Measurements from ENCODE around the gene CCL19.

The CCL19 gene

DNA sequence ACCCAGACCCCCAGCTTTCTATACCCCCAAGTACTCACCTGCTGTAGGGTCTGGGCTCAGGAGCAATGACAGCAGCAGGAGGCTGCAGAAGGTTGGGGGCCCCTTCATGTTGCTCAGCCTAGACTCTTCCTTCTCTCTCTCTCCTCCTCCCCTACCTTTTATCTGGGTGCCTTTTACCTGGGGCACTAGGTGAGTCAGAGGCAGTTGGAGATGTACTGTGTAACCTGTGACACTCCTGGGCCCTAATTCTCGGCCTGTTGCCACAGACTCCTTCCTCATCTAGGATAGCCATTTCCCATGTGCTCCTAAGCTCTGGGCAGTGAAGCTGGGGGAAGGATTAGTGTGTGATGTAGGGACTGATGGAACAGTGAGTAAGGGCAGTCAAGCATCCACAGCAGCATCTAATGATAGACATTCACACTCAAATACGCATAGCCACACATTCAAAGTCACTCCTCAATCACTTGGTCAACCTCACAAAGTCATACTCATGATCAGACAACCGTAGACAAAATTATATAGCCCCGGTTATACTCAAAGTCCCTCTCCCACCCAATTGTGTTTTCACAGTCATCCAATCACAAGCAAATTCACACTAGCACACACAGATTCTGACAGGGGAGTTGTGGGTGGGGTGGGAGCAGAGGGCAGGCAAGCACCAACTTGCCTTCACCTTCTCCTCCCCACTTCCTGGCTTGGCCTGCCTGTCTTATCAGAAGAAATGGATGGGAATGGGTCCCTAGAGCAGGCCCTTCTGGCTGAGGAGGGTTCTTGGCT, 28.4 kb downstream of the CCL19 start, which contains the start of gene CCL27:
Gene CCL27, minus strand, starts transcription at position 132 of the 777 bp plus-strand sequence. Its CDS starts 24 bp downstream, at position 108.
- DNase-seq (ENCODE audit: low read depth) = no peak

DNA sequence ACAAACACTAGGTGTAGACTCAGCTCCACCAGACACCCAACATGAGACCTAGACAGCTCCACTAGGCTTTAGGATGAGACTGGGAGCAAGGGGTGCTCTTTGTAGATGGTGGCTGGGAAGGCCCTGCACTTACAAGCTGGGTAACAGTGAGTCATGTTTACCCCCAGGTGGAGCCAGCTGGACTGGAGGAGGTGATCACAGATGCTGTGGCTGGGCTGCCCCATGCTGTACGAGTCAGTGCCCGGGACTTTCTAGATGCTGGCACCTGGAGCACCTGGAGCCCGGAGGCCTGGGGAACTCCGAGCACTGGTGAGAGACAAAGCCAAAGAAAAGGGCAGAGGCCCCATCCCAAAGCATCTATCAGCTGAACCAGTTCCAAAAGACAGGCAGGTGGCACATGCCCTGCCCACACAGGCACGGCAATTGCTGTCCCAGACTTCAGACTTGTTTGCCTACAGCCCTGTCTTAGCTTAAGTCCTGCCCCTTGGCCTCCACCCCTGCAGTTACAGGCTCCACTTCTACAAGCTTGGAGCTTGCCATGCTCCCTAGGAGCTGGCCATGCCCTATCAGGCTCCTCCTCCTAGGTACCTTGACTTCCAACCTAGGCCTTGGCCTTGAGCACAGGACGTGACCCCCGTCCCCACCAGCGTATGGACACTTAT, 31.4 kb downstream of the CCL19 start:
- DNase-seq (ENCODE audit: low read depth) = no peak

DNA sequence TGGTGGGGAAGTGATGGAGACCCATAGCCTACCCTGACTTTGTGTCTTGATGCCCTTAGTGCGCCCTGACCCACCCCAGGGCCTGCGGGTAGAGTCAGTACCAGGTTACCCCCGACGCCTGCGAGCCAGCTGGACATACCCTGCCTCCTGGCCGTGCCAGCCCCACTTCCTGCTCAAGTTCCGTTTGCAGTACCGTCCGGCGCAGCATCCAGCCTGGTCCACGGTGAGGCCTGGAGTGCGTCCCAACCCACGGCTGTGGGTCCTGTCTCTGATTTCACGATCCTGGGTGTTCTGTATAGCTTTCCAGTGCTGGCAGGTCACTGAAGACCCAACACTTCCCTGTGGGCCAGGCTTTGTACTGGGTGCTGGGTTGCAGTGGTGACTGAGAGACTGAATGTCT, 32.6 kb downstream of the CCL19 start:
- DNase-seq (ENCODE audit: low read depth) = no peak

DNA sequence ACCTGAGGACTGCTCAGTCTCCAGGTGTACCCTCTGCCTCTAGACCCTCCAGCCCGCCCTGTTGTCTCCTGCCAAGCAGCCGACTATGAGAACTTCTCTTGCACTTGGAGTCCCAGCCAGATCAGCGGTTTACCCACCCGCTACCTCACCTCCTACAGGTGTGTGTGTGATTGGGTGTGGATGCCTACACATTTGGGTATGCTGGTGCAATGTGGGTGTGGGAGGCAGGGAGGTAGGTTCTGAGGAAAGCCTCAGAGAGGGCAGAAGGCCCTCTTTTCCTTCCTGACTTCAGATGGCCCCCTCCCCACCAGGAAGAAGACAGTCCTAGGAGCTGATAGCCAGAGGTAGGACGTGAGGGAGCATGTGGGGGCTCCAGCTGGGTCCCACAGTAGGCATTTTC, 34.1 kb downstream of the CCL19 start:
- no peak for DNase-seq (ENCODE audit: low read depth)

DNA sequence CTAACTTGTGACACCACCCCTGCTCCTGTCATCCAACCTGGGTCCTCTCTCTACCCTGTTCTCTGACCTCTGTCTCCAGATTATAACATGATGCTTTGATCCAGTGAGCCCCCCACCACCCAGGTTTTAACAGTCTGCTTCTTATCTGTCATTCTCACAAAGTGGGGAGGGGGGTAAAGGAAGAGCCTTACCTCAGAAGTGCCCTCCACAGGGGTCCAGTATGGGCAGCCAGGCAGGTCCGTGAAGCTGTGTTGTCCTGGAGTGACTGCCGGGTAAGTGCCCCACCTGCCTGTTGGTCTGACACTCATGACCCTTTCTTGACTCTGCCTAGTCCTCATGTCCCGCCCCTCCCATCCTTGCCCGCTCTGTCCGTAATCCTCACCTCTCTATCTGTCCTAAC, 35.7 kb downstream of the CCL19 start:
- DNase-seq (ENCODE audit: low read depth) = no peak

DNA sequence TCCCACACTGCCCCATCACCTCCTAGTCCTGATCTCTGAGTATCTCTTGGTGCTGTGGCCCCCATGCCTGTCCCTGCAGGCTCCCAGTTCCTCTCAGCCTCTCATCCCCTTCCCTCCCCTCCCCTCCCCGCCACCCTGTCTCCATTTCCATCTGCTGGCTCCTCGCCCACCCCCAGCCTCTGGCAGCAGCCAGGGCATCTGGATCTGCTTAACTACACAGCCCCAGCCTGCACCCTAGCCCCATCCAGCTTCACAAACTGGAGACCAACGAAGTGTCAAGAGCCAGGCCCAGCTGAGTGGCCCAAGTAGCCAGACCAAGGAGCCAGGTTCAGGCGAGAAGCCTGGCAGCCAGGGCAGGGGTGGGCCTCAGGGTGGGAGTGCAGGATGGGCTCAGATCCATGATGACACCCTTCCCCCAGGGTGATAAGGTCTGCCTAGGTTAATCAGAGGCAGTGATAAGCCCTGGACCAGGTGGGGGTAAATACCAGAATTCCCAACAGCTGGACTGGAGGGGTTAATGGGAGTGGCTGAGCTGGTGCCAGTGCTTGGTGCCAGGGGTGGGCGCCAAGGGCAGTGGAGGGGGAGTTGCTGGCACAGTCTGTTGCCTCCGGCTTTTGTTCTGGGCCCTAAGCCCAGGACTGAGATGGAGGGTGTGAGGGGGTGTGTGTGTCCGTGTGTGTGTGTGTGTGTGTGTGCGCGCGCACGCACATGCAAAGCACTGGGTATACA, 36.6 kb downstream of the CCL19 start:
- DNase-seq (ENCODE audit: low read depth) = no peak

DNA sequence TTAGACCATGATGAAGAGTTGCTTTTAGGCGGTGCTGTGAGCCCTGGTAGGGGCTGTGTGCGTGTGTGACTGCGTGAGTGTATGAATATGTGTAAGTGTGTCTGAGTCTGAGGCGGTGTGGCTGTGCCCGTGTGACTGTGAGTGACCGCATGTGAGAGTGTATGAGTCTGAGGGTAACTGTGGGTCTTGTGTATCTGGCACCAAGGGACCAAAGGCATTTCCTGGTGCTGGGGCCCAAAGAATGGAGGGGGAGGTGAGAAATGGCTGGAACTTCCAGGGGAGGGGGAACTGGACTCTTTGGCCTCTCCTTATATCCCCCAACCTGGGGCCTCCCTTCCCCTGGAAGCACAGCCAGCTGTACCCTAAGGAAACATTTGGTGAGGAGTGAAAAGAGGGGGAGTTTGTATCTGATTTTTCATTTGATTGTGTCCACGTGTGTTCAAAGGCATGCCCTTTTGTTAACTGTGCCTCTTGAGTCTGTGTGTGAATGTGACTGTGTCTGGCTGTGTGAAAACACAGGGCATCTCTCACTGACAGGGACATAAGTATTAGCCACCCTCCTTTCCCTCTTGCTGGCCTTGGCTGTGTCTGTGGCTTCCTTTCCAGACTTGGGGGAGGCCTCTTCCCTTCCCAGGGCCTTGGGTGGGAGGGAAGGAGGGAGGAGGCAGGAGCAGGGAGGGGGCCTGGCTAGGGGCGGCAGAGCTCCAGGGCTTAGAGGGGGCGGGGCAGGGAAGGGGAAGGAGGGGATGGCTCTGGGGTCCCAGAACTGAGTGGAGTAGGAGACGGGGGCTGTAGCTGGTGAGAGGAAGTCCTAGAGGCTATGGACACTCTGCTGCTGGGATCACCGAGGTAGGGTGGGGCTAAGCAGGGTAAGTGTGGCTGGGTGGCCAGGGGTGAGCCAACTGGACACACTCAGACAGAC, 37.7 kb downstream of the CCL19 start:
- DNase-seq (ENCODE audit: low read depth) = no peak

DNA sequence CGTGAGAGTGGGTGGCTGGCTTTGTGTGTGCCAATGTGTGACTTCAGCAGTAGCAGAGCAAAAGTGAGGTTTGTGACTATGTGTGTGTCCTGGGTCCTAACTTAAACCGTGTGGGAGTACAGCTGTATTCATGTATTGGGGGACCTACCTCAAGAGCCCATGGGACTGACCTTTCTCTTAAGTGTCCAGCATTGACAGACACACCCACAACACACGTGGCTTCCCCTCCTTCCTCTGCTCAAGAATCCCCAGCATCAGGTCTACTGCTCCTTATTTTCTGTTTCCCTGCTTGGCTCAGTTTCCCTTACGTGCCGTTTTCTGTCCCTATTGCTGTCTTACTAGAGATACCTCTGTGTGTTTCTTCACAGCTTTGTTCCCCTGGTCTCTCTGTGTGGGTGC, 38.5 kb downstream of the CCL19 start:
- no peak for DNase-seq (ENCODE audit: low read depth)

DNA sequence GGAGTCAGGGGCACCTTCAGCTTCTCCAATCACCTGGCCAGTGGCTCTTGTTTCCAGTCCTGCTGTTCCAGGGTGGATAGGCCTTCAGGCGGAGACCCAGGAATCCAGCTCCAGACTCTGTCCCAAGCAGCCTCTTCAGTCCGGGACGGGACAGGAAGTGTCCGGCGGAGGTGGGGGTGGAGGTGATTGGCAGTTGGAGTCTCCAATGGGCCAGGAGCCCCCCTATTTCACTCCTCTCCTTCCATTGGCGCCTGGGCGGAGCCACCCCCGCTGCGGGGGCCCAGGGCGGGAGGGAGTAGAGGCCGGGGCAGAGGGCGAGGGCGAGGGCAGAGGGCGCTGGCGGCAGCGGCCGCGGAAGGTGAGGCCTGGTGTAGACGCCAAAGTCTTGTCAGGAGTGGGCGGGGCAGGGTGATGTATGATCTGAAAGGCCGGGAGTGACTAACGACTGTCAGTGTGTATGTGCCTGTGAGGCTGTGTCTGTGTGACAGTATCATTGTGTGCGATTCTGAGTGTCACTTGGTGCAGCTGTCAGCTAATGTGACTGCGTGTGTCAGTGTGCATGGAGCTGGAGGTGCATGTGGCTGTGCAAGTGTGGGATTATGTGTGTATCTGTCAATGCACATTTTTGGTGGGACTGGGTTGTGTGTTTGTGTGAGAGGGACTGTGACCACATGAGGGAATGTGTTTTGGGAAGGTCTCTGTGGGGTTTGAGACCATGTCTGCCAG, 39.0 kb downstream of the CCL19 start, which contains the start of gene IL11RA:
Gene IL11RA, plus strand, starts transcription at position 310 of the 726 bp plus-strand sequence. CDS start 3,033 bp downstream, outside the sequence.
- DNase-seq (ENCODE audit: low read depth) = peak; percentile 80

DNA sequence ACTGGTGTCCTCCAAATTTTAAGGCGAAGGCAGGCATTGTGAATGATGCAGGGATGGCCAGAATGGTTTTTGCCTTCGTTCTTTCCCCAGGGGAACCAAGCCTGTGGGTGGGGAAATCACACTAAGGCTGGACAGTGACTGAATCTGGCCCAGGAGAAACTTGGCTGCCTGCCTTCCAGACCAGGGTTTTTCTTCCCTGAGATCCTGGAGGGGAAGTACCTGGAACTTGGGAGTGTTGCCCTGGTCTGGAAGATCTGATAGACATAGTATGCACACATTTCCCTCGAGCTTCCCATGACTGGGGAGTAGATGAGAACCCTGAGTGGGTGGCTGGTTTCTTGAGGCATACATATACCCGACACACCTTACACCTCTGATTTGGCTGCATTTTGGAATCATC, 39.8 kb downstream of the CCL19 start:
- no peak for DNase-seq (ENCODE audit: low read depth)

DNA sequence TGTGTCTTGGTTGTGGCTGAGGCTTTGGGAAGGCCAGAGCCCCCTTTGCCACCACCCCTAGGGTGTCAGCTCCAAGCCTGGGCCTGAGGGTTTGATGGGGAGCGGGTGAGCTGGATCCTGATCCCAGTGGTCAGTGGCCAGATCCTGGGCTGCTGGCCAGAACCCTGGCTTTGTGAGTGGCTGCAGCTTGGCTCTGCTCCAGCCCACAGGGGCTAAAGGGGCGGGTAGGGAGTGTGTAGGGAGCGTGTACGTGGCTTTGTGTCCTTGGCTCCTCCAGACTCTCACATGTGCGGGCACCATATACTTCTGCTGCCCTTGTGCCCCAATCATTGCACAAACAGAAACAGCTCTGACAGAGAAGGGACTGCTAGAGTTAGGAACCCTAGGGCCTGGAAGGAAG, 40.3 kb downstream of the CCL19 start:
- no peak for DNase-seq (ENCODE audit: low read depth)

DNA sequence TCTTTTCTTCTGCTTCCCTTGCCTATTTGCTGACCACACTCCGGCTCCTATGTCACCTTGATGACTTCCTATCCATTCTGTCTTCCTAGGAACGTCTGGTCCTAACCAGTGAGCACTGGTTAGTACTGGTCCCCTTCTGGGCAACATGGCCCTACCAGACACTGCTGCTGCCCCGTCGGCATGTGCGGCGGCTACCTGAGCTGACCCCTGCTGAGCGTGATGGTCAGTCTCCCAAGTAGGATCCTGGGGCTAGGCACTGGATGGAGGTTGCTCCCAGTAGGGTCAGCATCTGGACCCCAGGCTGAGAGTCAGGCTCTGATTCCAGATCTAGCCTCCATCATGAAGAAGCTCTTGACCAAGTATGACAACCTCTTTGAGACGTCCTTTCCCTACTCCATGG, 42.4 kb downstream of the CCL19 start:
- DNase-seq (ENCODE audit: low read depth) = no peak

DNA sequence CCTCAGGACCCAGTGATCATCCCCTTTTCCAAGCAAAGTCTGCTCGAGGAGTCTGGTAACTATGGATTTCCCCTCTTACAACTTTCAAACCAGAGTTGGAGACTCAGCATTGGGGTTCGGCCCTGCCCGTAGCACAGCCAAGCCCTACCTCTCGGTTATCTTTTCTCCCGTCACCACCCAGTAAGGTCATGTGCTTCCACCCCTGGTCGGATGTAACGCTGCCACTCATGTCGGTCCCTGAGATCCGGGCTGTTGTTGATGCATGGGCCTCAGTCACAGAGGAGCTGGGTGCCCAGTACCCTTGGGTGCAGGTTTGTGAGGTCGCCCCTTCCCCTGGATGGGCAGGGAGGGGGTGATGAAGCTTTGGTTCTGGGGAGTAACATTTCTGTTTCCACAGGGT, 43.4 kb downstream of the CCL19 start:
- no peak for DNase-seq (ENCODE audit: low read depth)

DNA sequence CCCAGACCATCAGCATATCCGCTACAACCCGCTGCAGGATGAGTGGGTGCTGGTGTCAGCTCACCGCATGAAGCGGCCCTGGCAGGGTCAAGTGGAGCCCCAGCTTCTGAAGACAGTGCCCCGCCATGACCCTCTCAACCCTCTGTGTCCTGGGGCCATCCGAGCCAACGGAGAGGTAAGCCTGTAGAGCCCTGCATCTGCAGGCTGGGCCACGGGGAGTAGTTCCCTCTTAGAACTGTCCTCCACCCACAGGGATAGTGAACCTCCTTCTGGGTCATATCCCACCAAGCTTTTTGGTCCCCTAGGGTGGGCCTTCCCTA, 44.0 kb downstream of the CCL19 start:
- DNase-seq (ENCODE audit: low read depth) = no peak

DNA sequence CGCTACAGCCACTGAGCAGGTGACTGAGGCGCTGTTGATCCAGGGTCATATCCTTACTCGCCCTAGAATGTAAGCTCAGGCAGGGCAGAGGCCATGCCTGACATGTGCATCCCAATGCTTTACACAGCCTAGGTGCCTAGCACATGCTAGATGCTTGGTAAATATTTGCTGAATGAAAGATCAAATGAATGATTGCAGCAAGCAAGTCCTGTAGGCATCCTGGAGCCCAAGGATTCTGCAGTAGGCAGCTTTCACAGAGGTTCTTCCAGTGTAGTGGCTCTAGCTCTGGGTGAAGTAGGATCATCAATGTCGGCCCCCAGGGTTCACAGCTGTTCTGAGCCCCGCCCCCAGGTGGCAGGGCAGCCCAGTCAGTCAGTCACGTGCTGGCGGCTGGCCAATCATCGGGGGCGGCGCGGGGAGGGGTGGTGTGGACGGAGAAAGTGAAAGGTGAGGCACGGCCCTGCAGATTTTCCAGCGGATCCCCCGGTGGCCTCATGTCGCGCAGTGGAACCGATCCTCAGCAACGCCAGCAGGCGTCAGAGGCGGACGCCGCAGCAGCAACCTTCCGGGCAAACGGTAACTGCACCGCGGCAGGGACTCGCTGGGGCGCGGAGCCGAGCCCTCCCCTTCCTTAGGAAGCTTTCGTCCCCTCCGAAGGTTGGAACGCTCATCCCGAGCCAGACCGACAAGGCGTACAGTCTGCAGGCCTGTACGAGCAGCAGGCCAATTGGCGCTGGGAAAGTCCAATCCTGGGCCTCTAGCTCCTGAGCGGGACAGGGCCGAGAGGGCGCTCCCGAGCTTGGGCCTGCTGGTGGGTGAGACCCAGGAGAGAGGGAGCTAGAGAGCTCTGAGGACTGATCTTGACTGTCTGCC, 44.6 kb downstream of the CCL19 start, which contains the start of gene GALT:
Gene GALT, plus strand, starts transcription at position 465 of the 873 bp plus-strand sequence. Its CDS starts 30 bp downstream, at position 495.
- peak; percentile 67 for DNase-seq (ENCODE audit: low read depth)

DNA sequence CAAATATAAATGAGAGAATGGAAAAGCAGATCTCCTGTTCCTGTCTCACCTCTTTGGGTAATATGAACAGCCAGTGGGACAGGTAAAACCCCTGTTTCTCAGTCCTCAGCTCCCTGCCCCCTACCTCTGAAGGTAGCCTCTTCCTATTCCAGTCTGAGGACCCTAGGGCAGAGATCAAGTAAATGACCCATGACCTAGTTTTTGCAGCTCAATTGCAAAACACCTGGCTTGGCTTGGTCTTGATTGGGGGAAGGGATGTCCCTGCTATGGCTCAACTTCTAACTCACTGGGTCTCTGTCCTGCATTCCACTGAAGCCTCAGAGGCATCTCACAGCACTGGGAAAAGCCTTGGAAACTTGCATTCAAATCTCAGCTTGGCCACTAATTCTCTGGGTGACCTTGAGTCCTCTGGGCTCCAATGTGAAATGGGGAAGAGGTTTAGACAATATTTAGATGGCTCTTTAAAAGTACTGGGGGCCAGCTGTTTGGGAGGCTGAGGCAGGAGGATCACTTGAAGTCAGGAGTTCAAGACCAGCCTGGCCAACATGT, 46.2 kb downstream of the CCL19 start:
- DNase-seq (ENCODE audit: low read depth) = no peak

DNA sequence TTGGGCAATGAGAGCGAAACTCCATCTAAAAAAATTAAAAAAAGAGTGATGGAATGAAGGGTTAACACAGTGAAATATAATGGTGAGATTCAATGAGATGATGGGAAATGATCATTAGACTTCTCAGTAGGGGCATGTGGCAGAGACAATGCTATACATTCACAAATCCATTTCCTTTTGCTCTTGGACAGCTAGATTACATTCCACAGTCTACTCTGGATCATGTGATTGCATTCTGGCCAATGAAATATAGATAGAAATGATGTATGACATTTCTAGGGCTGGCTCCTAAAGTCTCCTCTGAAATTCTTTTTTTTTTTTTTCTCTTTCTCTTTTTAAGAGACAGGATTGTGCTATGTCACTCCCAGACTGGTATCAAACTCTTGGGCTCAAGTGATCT, 48.4 kb downstream of the CCL19 start:
- no peak for DNase-seq (ENCODE audit: low read depth)

Data from stromal cell of bone marrow (primary cell).